CD4-positive, alpha-beta T cell (primary cell): ENCODE data around the gene PIM2. TPM values are rescaled to one million over a fixed set of nuclear protein-coding genes. Genes with fewer than 3 reads are reported as not detected.

ENCODE experiments used
- ATAC-seq: fragments of 200-7000 bp; cut with Tn5 transposase; one replicate; pipeline ENCODE4 v1.10.0; 2022; ENCODE audit warnings: mild to moderate bottlenecking; ENCODE audit not compliant: poor library complexity
- CTCF ChIA-PET: fragments of 350-600 bp; sonication (Branson Sonifier 250); formaldehyde crosslinking; loops from one replicate; lab custom pipeline; 2021; ENCODE audit warnings: antibody characterized with exemption, inconsistent platforms; lab: Charles Lee
- POLR2A ChIA-PET: fragments of 350-600 bp; sonication (Branson Sonifier 250); formaldehyde crosslinking; loops from one replicate; lab custom pipeline; 2021; ENCODE audit warnings: antibody characterized with exemption, inconsistent platforms; lab: Charles Lee
- DNase-seq, 14 experiments: peaks; one replicate each; pipeline ENCODE4 v3.0.0-alpha.2; 2013 to 2020; ENCODE audit warnings: mixed read lengths in 2 of 14
- H3K27ac ChIP-seq, 2 donors: one replicate each; pipeline versions ENCODE4 v1.5.1 to v1.7.0; 2013; ENCODE audit warnings: low read length in 2 of 2, low read depth in 1 of 2, mild to moderate bottlenecking in 1 of 2
- H3K27me3 ChIP-seq, 2 experiments: 1 replicate in 1 of 2; 2 replicates in 1 of 2; pipeline versions ENCODE4 v1.6.1 to v1.7.0; 2013; ENCODE audit warnings: low read length in 2 of 2, control low read depth in 1 of 2, mild to moderate bottlenecking in 1 of 2, moderate library complexity in 1 of 2; ENCODE audit not compliant: insufficient read depth in 2 of 2, control insufficient read depth in 1 of 2
- H3K36me3 ChIP-seq: one replicate; pipeline ENCODE4 v1.6.1; 2013; ENCODE audit warnings: low read length, control low read depth; ENCODE audit not compliant: insufficient read depth
- H3K4me1 ChIP-seq: one replicate; pipeline ENCODE4 v1.6.1; 2013; ENCODE audit warnings: low read length, control low read depth; ENCODE audit not compliant: insufficient read depth
- H3K4me3 ChIP-seq: one replicate; pipeline ENCODE4 v1.5.1; 2013; ENCODE audit warnings: mild to moderate bottlenecking, low read length, moderate library complexity
- H3K9me3 ChIP-seq, 2 experiments: 1 replicate in 1 of 2; 2 replicates in 1 of 2; pipeline versions ENCODE4 v1.6.1 to v1.7.0; 2013; ENCODE audit warnings: low read length in 2 of 2, mild to moderate bottlenecking in 2 of 2, control low read depth in 1 of 2, moderate library complexity in 1 of 2; ENCODE audit not compliant: control insufficient read depth in 1 of 2, insufficient read depth in 1 of 2
- H3K27ac Mint-ChIP-seq: one replicate; pipeline ENCODE4 v1.8.0; 2020; ENCODE audit warnings: mixed read lengths
- H3K27me3 Mint-ChIP-seq: one replicate; pipeline ENCODE4 v1.8.0; 2021; ENCODE audit warnings: mixed read lengths
- H3K36me3 Mint-ChIP-seq: one replicate; pipeline ENCODE4 v1.8.0; 2021; ENCODE audit warnings: low read depth, mixed read lengths
- H3K4me1 Mint-ChIP-seq: one replicate; pipeline ENCODE4 v1.8.0; 2021; ENCODE audit warnings: low read depth, mixed read lengths
- H3K4me3 Mint-ChIP-seq: one replicate; pipeline ENCODE4 v1.8.0; 2020; ENCODE audit warnings: mild to moderate bottlenecking, mixed read lengths
- H3K9me3 Mint-ChIP-seq: one replicate; pipeline ENCODE4 v1.8.0; 2020; ENCODE audit warnings: mixed read lengths
- intact Hi-C, 2 experiments: fragments of 100-400 bp; cut with DNase I in 1 of 2; cut with micrococcal nuclease in 1 of 2; formaldehyde crosslinking; loops; one replicate each; pipeline versions ENCODE4 v1.15.1 to v1.9.0; 2023 to 2025; cut with DNase I, micrococcal nuclease
- total RNA-seq, 174 experiments: library from RNA in 2 of 174; stranded (reverse) in 2 of 174; gene quantifications; one replicate each; pipeline ENCODE4 v1.2.3 and lab custom pipeline; 2021 to 2026
- TF ChIP-seq, protein P1 (sequence below): fragments of 200-600 bp; IDR thresholded peaks from one replicate; pipeline ENCODE4 v1.8.0; 2022; ENCODE audit warnings: antibody characterized with exemption, mild to moderate bottlenecking

The PIM2 gene
- total RNA-seq, 2 experiments from 2014 or later = 212 to 225 TPM

DNA sequence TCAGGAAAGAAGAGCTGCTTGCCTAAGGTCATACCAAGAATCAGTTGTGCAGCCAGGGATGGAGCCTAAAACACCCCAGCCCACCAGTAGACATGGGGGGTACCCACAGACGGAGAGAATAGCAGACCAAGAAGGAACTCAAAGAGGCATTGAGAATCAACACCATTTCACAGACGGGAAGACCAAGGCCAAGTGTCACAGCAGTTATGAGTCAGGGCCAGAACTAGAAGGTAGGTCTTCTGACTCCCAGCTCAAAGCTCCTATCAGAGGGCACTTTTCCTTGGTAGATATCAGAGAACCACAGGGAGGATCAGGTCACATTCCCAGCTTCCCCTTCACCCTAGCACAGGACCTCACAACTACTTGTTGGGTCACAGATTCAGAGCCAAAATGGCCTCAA lies 24.1 kb upstream of the PIM2 start:
- intact Hi-C loops = no loop called here
- H3K4me3 ChIP-seq = no peak overlapping the region
- H3K4me1 Mint-ChIP-seq = peaks cover 73% of the 10 kb centered on the region
- ChIA-PET POLR2A (interaction anchor here (2.9 to 9.1 kb wide), 3 partner anchors 15 to 31 kb away, joined by 11 to 335 read pairs (median 150); partner anchors contain the start of genes OTUD5, PIM2 and SLC35A2), CTCF (no interaction called here)
- peak overlapping the region; percentile 30 for H3K4me3 Mint-ChIP-seq
- DNase-seq (no peak), ATAC-seq (no peak)
- H3K9me3 Mint-ChIP-seq = no peaks in the 10 kb centered on the region
- peaks cover 46% of the 10 kb centered on the region for H3K36me3 Mint-ChIP-seq
- no peaks in the 10 kb centered on the region for H3K27me3 ChIP-seq
- peaks cover 15% of the 10 kb centered on the region for H3K36me3 ChIP-seq
- peaks cover 87% of the 10 kb centered on the region for H3K4me1 ChIP-seq
- peak overlapping the region; percentile 98 for H3K27ac Mint-ChIP-seq
- no peaks in the 10 kb centered on the region for H3K27me3 Mint-ChIP-seq
- H3K27ac ChIP-seq = peak overlapping the region; percentile 29 to 35
- TF ChIP-seq, protein P1, sequence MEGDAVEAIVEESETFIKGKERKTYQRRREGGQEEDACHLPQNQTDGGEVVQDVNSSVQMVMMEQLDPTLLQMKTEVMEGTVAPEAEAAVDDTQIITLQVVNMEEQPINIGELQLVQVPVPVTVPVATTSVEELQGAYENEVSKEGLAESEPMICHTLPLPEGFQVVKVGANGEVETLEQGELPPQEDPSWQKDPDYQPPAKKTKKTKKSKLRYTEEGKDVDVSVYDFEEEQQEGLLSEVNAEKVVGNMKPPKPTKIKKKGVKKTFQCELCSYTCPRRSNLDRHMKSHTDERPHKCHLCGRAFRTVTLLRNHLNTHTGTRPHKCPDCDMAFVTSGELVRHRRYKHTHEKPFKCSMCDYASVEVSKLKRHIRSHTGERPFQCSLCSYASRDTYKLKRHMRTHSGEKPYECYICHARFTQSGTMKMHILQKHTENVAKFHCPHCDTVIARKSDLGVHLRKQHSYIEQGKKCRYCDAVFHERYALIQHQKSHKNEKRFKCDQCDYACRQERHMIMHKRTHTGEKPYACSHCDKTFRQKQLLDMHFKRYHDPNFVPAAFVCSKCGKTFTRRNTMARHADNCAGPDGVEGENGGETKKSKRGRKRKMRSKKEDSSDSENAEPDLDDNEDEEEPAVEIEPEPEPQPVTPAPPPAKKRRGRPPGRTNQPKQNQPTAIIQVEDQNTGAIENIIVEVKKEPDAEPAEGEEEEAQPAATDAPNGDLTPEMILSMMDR = no peak
- H3K9me3 ChIP-seq = no peaks in the 10 kb centered on the region

DNA sequence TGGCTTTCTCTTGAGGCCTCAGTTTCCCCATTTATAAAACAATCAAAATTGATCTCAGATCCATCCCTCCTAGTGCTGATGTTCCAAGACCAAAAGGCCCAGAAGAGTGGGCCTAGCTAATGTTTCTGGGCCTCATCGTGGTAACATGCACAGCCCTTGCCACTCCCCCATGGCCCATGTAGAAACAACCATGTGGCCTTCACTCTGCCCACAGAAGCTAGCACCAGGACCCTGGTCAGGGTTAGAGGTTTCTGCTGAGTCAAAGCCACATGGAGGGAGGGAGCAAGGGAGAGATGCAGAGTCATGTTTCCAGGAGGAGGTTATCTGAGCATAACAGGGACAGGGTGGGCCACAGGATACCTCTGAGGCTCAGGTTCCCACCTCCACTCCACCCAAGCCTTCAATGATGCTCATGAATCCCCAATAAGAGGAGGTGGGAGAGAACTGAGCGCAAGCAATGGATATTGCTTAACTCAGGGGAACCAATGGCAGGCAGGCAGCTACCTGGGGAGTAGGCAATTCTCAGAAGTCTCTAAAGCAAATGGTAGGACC lies 21.7 kb upstream of the PIM2 start:
- Histone ChIP-seq H3K4me3 (peak overlapping the region; percentile 32), H3K36me3 (peaks cover 9% of the 10 kb centered on the region), H3K27ac (peak overlapping the region; percentile 92 to 93), H3K4me1 (peaks cover 97% of the 10 kb centered on the region), H3K9me3 (no peaks in the 10 kb centered on the region), H3K27me3 (no peaks in the 10 kb centered on the region)
- H3K4me3 Mint-ChIP-seq = no peak overlapping the region
- intact Hi-C loops = no loop called here
- H3K4me1 Mint-ChIP-seq = peaks cover 86% of the 10 kb centered on the region
- POLR2A ChIA-PET = interaction anchor here (0.8 to 9.1 kb wide), 16 partner anchors 8 to 369 kb away, joined by 3 to 335 read pairs (median 4); partner anchors contain the start of genes GRIPAP1, HDAC6, OTUD5 and PIM2
- H3K9me3 Mint-ChIP-seq = no peaks in the 10 kb centered on the region
- no peaks in the 10 kb centered on the region for H3K27me3 Mint-ChIP-seq
- H3K27ac Mint-ChIP-seq = peak overlapping the region; percentile 98
- CTCF ChIA-PET = interaction anchor here (1.2 to 2.2 kb wide), 2 partner anchors 32 to 49 kb away, joined by 3 to 8 read pairs; partner anchors contain the start of gene KCND1
- no peak for DNase-seq
- peaks cover 61% of the 10 kb centered on the region for H3K36me3 Mint-ChIP-seq
- ATAC-seq = no peak
- TF ChIP-seq, protein P1 = no peak

DNA sequence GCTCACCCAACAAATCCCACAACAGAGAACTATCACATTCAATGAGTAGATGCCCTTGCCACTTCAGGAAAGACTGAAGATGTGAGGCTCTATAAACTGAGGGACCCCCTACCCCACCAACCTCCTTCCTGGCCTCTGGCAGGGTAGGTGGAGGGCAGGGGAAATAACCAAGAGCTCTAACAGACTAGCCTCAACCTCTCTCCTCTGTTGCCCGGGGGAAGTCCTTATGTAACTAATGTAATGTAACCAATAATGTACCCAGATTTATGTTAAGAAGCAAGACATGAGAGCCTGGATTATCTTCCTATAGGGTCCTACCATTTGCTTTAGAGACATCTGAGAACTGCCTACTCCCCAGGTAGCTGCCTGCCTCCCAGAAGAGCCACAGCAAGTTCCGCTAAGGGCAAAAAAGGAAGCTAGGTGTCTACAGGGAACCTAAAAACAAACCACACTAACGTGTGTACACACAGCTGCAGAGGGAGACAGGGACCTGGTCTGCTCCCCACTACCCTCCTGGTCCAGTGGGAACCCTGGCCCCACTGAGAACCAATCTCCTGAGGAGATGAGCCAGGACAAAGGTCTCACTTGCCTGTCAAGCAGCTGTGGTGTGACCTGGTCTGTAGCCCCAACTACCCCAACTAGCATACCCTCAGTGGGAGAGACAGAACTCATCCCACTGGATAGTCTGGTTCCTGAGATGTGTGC lies 20.9 kb upstream of the PIM2 start:
- Histone ChIP-seq H3K27me3 (no peaks in the 10 kb centered on the region), H3K4me3 (peak overlapping the region; percentile 32), H3K36me3 (peaks cover 17% of the 10 kb centered on the region), H3K4me1 (peaks cover 98% of the 10 kb centered on the region), H3K9me3 (no peaks in the 10 kb centered on the region), H3K27ac (peak overlapping the region; percentile 92 to 93)
- intact Hi-C loops = loop anchor here in 1 of 2 experiments (2.0 to 5.0 kb wide), 2 partner anchors 49 to 292 kb away; no protein-coding TSS in a partner anchor
- TF ChIP-seq, protein P1 = no peak
- Mint-ChIP-seq H3K4me1 (peaks cover 94% of the 10 kb centered on the region), H3K27ac (peak overlapping the region; percentile 98), H3K4me3 (peak overlapping the region; percentile 70), H3K36me3 (peaks cover 69% of the 10 kb centered on the region), H3K27me3 (no peaks in the 10 kb centered on the region), H3K9me3 (no peaks in the 10 kb centered on the region)
- DNase-seq (peak in 6 of 14 experiments; percentile 17 to 67 (median 50)), ATAC-seq (peak; percentile 22)
- ChIA-PET POLR2A (interaction anchor here (0.8 to 9.1 kb wide), 18 partner anchors 9 to 370 kb away, joined by 3 to 335 read pairs (median 4); partner anchors contain the start of genes GRIPAP1, HDAC6, OTUD5 and PIM2), CTCF (interaction anchor here (2.2 kb wide), 1 partner anchor 48 kb away, joined by 8 read pairs; no protein-coding TSS in a partner anchor)
